ENCODE measurements around the gene AQR. TPM values are rescaled to one million over a fixed set of nuclear protein-coding genes. Genes with fewer than 3 reads are reported as not detected.

AQR gene
- polyA plus RNA-seq, 1 donor from 2014 or later: 22.4 TPM

DNA sequence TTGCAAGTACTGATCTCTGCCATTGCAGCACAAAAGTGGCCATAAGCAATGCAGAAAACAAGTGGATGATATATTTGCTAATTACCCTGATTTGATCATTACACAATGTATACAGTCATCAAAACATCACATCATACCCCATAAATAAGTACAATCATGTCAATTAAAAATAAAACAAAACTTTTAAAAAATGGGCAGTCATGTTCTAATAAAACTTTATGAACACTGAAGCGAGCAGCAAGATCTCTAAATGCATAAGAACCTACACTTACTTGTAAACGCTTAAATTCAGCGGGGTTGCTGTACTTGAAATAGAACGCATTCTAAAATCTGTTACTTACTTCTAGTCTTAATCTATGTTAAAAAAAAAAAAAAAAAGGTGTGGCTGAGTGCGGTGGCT, 73.4 kb downstream of the AQR start:
- no peaks in the 10 kb centered on the region for H3K27me3 ChIP-seq (ENCODE audit: insufficient read depth, low read depth, low read length)
- no peaks in the 10 kb centered on the region for H3K9me2 ChIP-seq (ENCODE audit: insufficient read depth, low read length)
- H3K36me3 ChIP-seq (ENCODE audit: insufficient read depth, low read length): peaks cover 3% of the 10 kb centered on the region
- no peak overlapping the region for H3K9ac ChIP-seq (ENCODE audit: low read length)
- H3K4me3 ChIP-seq (ENCODE audit: low read length): no peak overlapping the region
- H4K20me1 ChIP-seq (ENCODE audit: insufficient read depth): no peaks in the 10 kb centered on the region
- TF ChIP-seq POLR2AphosphoS5 (IDR thresholded peaks at IDR 0.05) (no peak), EP300 (conservative IDR thresholded peaks at IDR 0.05; ENCODE audit: poor library complexity, severe bottlenecking) (no peak), TAF1 (IDR thresholded peaks at IDR 0.05; ENCODE audit: low read depth) (no peak), RAD21 (conservative IDR thresholded peaks at IDR 0.05) (no peak), MXI1 (conservative IDR thresholded peaks at IDR 0.05; ENCODE audit: poor library complexity, severe bottlenecking) (no peak)
- TF ChIP-seq, protein P1, sequence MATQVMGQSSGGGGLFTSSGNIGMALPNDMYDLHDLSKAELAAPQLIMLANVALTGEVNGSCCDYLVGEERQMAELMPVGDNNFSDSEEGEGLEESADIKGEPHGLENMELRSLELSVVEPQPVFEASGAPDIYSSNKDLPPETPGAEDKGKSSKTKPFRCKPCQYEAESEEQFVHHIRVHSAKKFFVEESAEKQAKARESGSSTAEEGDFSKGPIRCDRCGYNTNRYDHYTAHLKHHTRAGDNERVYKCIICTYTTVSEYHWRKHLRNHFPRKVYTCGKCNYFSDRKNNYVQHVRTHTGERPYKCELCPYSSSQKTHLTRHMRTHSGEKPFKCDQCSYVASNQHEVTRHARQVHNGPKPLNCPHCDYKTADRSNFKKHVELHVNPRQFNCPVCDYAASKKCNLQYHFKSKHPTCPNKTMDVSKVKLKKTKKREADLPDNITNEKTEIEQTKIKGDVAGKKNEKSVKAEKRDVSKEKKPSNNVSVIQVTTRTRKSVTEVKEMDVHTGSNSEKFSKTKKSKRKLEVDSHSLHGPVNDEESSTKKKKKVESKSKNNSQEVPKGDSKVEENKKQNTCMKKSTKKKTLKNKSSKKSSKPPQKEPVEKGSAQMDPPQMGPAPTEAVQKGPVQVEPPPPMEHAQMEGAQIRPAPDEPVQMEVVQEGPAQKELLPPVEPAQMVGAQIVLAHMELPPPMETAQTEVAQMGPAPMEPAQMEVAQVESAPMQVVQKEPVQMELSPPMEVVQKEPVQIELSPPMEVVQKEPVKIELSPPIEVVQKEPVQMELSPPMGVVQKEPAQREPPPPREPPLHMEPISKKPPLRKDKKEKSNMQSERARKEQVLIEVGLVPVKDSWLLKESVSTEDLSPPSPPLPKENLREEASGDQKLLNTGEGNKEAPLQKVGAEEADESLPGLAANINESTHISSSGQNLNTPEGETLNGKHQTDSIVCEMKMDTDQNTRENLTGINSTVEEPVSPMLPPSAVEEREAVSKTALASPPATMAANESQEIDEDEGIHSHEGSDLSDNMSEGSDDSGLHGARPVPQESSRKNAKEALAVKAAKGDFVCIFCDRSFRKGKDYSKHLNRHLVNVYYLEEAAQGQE (IDR thresholded peaks at IDR 0.05; ENCODE audit: borderline replicate concordance): no peak
- H3K4me2 ChIP-seq (ENCODE audit: low read length): no peak overlapping the region
- H3K27ac ChIP-seq (ENCODE audit: low read length): no peak overlapping the region
- H2AFZ ChIP-seq (ENCODE audit: low read depth, low read length): no peak overlapping the region
- H3K9me3 ChIP-seq (ENCODE audit: low read length): no peaks in the 10 kb centered on the region
- no peaks in the 10 kb centered on the region for H3K79me2 ChIP-seq (replicated peaks; ENCODE audit: insufficient read depth, low read length)
- H3F3A ChIP-seq (ENCODE audit: insufficient read depth, low read length, poor library complexity, severe bottlenecking): no peaks in the 10 kb centered on the region

DNA sequence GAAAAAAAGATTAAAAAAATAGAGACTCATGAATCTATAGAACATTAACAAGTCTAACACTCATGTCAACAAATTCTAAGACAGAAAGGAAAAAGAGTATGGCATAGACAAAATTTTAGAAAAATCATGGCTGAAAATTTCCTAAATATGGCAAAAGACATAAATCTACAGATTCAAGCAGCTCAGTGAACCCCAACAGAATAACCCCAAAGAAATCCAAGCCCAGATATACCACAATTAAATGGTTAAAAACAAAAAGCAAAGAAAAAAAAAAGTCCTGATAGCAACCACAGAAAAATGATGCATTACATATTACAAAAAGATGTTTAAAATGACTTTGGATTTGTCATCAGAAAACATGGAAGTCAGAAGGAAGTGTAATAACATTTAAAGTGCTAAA, 75.6 kb downstream of the AQR start:
- no peak overlapping the region for H3K4me2 ChIP-seq (ENCODE audit: low read length)
- TF ChIP-seq EP300 (conservative IDR thresholded peaks at IDR 0.05; ENCODE audit: poor library complexity, severe bottlenecking) (no peak), SMC3 (conservative IDR thresholded peaks at IDR 0.05; ENCODE audit: poor library complexity) (no peak), POLR2AphosphoS5 (IDR thresholded peaks at IDR 0.05) (no peak), MXI1 (conservative IDR thresholded peaks at IDR 0.05; ENCODE audit: poor library complexity, severe bottlenecking) (no peak), EZH2 (IDR thresholded peaks at IDR 0.05; ENCODE audit: borderline replicate concordance, insufficient read depth, low read length, poor library complexity, severe bottlenecking) (no peak), RAD21 (conservative IDR thresholded peaks at IDR 0.05) (no peak), TAF1 (IDR thresholded peaks at IDR 0.05; ENCODE audit: low read depth) (no peak)
- TF ChIP-seq, protein P1 (IDR thresholded peaks at IDR 0.05; ENCODE audit: borderline replicate concordance): no peak
- TF ChIP-seq, protein P2, sequence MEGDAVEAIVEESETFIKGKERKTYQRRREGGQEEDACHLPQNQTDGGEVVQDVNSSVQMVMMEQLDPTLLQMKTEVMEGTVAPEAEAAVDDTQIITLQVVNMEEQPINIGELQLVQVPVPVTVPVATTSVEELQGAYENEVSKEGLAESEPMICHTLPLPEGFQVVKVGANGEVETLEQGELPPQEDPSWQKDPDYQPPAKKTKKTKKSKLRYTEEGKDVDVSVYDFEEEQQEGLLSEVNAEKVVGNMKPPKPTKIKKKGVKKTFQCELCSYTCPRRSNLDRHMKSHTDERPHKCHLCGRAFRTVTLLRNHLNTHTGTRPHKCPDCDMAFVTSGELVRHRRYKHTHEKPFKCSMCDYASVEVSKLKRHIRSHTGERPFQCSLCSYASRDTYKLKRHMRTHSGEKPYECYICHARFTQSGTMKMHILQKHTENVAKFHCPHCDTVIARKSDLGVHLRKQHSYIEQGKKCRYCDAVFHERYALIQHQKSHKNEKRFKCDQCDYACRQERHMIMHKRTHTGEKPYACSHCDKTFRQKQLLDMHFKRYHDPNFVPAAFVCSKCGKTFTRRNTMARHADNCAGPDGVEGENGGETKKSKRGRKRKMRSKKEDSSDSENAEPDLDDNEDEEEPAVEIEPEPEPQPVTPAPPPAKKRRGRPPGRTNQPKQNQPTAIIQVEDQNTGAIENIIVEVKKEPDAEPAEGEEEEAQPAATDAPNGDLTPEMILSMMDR (IDR thresholded peaks at IDR 0.05; ENCODE audit: poor library complexity, severe bottlenecking): no peak
- H3K9me2 ChIP-seq (ENCODE audit: insufficient read depth, low read length): no peaks in the 10 kb centered on the region
- no peaks in the 10 kb centered on the region for H3K27me3 ChIP-seq (ENCODE audit: insufficient read depth, low read depth, low read length)
- H3F3A ChIP-seq (ENCODE audit: insufficient read depth, low read length, poor library complexity, severe bottlenecking): no peaks in the 10 kb centered on the region
- H3K27ac ChIP-seq (ENCODE audit: low read length): no peak overlapping the region
- no peaks in the 10 kb centered on the region for H4K20me1 ChIP-seq (ENCODE audit: insufficient read depth)
- H2AFZ ChIP-seq (ENCODE audit: low read depth, low read length): no peak overlapping the region
- H3K9ac ChIP-seq (ENCODE audit: low read length): no peak overlapping the region
- peaks cover 3% of the 10 kb centered on the region for H3K36me3 ChIP-seq (ENCODE audit: insufficient read depth, low read length)
- H3K79me2 ChIP-seq (replicated peaks; ENCODE audit: insufficient read depth, low read length): no peaks in the 10 kb centered on the region
- H3K4me3 ChIP-seq (ENCODE audit: low read length): no peak overlapping the region
- H3K9me3 ChIP-seq (ENCODE audit: low read length): no peaks in the 10 kb centered on the region

All from neural cell (in vitro differentiated cells).